Body of pancreas (tissue), 4 donors: ENCODE data around the gene ALCAM.

Source experiments
- POLR2A ChIP-seq, 3 donors: fragments of 450-650 bp; IDR thresholded peaks; one replicate each; pipeline ENCODE4 v1.6.1; 2016; ENCODE audit warnings: antibody characterized with exemption in 3 of 3, mild to moderate bottlenecking in 2 of 3
- TF ChIP-seq, protein P1 (sequence below), 7 experiments: fragments of 450-650 bp in 4 of 7; fragments of 200-600 bp in 3 of 7; sonication (generic) in 3 of 7; IDR thresholded peaks; one replicate each; pipeline ENCODE4 v1.5.1; 2016 to 2019; ENCODE audit warnings: antibody characterized with exemption in 7 of 7

DNA sequence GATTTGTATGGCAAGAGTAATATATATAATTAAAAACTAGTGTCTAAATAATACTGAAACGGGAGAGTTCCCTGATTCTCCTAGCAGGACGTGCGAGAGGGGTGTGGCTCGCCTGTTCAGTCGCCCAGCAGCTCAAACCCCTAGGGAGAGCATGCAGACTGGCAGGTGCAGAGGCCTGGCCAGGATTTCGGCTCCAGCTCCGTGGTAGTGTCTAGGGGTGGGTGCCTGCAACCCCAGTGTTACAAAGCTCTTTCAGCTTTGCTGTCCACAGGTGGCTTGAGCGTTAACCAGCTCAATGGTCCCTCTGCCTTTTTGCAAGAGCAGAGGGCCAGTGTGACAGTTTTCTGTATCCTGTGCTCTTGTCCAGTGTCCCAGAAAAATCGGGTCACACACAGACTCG is 226.6 kb downstream of the ALCAM start:
- TF ChIP-seq, protein P1, sequence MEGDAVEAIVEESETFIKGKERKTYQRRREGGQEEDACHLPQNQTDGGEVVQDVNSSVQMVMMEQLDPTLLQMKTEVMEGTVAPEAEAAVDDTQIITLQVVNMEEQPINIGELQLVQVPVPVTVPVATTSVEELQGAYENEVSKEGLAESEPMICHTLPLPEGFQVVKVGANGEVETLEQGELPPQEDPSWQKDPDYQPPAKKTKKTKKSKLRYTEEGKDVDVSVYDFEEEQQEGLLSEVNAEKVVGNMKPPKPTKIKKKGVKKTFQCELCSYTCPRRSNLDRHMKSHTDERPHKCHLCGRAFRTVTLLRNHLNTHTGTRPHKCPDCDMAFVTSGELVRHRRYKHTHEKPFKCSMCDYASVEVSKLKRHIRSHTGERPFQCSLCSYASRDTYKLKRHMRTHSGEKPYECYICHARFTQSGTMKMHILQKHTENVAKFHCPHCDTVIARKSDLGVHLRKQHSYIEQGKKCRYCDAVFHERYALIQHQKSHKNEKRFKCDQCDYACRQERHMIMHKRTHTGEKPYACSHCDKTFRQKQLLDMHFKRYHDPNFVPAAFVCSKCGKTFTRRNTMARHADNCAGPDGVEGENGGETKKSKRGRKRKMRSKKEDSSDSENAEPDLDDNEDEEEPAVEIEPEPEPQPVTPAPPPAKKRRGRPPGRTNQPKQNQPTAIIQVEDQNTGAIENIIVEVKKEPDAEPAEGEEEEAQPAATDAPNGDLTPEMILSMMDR (IDR thresholded peaks at IDR 0.05), result no peak
- TF ChIP-seq POLR2A (IDR thresholded peaks at IDR 0.05), result no peak
